ENCODE measurements around the gene SNED1.

- TF ChIP-seq CTCF (IDR thresholded peaks at IDR 0.05; ENCODE audit: low read depth, low read length, missing input control) (no peak), RAD21 (IDR thresholded peaks at IDR 0.05) (no peak), MAX (IDR thresholded peaks at IDR 0.05) (no peak), ZBTB33 (IDR thresholded peaks at IDR 0.05) (no peak), GABPA (IDR thresholded peaks at IDR 0.05 in 1 of 2, conservative IDR thresholded peaks at IDR 0.05 in 1 of 2) (no peak), YY1 (IDR thresholded peaks at IDR 0.05) (no peak), TAF1 (conservative IDR thresholded peaks at IDR 0.05) (no peak), SP1 (IDR thresholded peaks at IDR 0.05) (no peak), REST (IDR thresholded peaks at IDR 0.05) (no peak), HNF4A (conservative IDR thresholded peaks at IDR 0.05) (no peak), JUND (IDR thresholded peaks at IDR 0.05) (no peak), ATF3 (IDR thresholded peaks at IDR 0.05) (no peak), NR2F2 (IDR thresholded peaks at IDR 0.05) (no peak), FOXA1 (IDR thresholded peaks at IDR 0.05) (no peak)
These were observed 72.6 kb downstream of the SNED1 start for GRCh38 chr2:241070811-241071676.
